Endothelial cell of umbilical vein (primary cell): ENCODE results near the gene CLBA1. TPM values are rescaled to one million over a fixed set of nuclear protein-coding genes. Genes with fewer than 3 reads are reported as not detected.
"Not testable (repeated sequence)": the region's sequence is repeated elsewhere in the genome, so short reads cannot be mapped to it uniquely, and the experiment has no call there.

Experiments used
- BruUV-seq: library from RNA; stranded (reverse); fragments of 400-500 nt; replicated peaks from 2 replicates; lab custom pipeline; 2021; lab: Mats Ljungman, UMichigan
- CTCF ChIA-PET: fragments of 300-600, 350-600 bp; sonication (Branson Sonifier 250); formaldehyde crosslinking; loops from one replicate; lab custom pipeline; 2021; ENCODE audit warnings: antibody characterized with exemption, inconsistent platforms; lab: Charles Lee
- POLR2A ChIA-PET: fragments of 300-600, 350-600 bp; sonication (Branson Sonifier 250); formaldehyde crosslinking; loops from one replicate; lab custom pipeline; 2021; ENCODE audit warnings: antibody characterized with exemption, inconsistent platforms; lab: Charles Lee
- DNase-seq: peaks from one replicate; pipeline ENCODE4 v3.0.0-alpha.2; 2011; ENCODE audit warnings: low read depth, low spot score
- FAIRE-seq: peaks from 2 replicates; lab custom pipeline; 2011; peaks lifted over from hg19 to GRCh38; lab: Jason Lieb, UNC
- H2AFZ ChIP-seq: 2 replicates; pipeline ENCODE4 v1.6.0; 2012; ENCODE audit warnings: low read depth, low read length, control low read depth, inconsistent platforms
- H3K27ac ChIP-seq: 2 replicates; pipeline ENCODE4 v1.5.1; 2011; ENCODE audit warnings: low read depth, mild to moderate bottlenecking, control low read depth, low read length, moderate library complexity; ENCODE audit not compliant: insufficient read depth
- H3K27me3 ChIP-seq, 2 experiments: 2 replicates each; pipeline versions ENCODE4 v1.6.0 to v1.6.1; 2011; ENCODE audit warnings: low read length in 2 of 2, mixed read lengths in 1 of 2; ENCODE audit not compliant: control insufficient read depth in 2 of 2, insufficient read depth in 2 of 2
- H3K36me3 ChIP-seq, 2 experiments: 2 replicates in 1 of 2; 3 replicates in 1 of 2; pipeline ENCODE4 v1.5.1; 2011; ENCODE audit warnings: low read length in 2 of 2, mild to moderate bottlenecking in 1 of 2, moderate library complexity in 1 of 2; ENCODE audit not compliant: control insufficient read depth in 2 of 2, insufficient read depth in 2 of 2; ENCODE audit errors: extremely low read depth in 1 of 2
- H3K4me1 ChIP-seq: 3 replicates; pipeline ENCODE4 v1.5.1; 2011; ENCODE audit warnings: mild to moderate bottlenecking, low read length; ENCODE audit not compliant: control insufficient read depth, insufficient read depth; ENCODE audit errors: extremely low read depth
- H3K4me2 ChIP-seq: 2 replicates; pipeline ENCODE4 v1.6.1; 2011; ENCODE audit warnings: low read length, control low read depth, mixed read lengths; ENCODE audit not compliant: insufficient read depth
- H3K4me3 ChIP-seq, 3 experiments: fragments of 200-600 bp in 1 of 3; sonication (generic), shearing (Covaris generic) in 1 of 3; replicated peaks in 1 of 3; 2 replicates each; pipeline ENCODE4 v1.5.1; 2011 to 2016; ENCODE audit warnings: control low read depth in 3 of 3, low read length in 3 of 3, mild to moderate bottlenecking in 2 of 3, inconsistent platforms in 1 of 3, low read depth in 1 of 3, moderate library complexity in 1 of 3; ENCODE audit not compliant: insufficient read depth in 1 of 3
- H3K79me2 ChIP-seq: 2 replicates; pipeline ENCODE4 v1.6.0; 2012; ENCODE audit warnings: low read length, inconsistent platforms; ENCODE audit not compliant: control insufficient read depth, insufficient read depth
- H3K9ac ChIP-seq: replicated peaks from 2 replicates; pipeline ENCODE3; 2011; ENCODE audit warnings: low read length, control low read depth; ENCODE audit not compliant: insufficient read depth; ENCODE audit errors: extremely low read depth
- H3K9me1 ChIP-seq: replicated peaks from 3 replicates; pipeline ENCODE4 v1.6.0; 2011; ENCODE audit warnings: mild to moderate bottlenecking, low read length; ENCODE audit not compliant: control insufficient read depth, insufficient read depth; ENCODE audit errors: extremely low read depth
- H3K9me3 ChIP-seq: replicated peaks from 2 replicates; pipeline ENCODE4 v1.5.1; 2012; ENCODE audit warnings: low read length, inconsistent platforms; ENCODE audit not compliant: control insufficient read depth, insufficient read depth
- H4K20me1 ChIP-seq: replicated peaks from 2 replicates; pipeline ENCODE3; 2011; ENCODE audit warnings: mild to moderate bottlenecking, low read length; ENCODE audit not compliant: control insufficient read depth, insufficient read depth; ENCODE audit errors: extremely low read depth
- EZH2 ChIP-seq: IDR thresholded peaks from 2 replicates; pipeline ENCODE4 v1.6.1; 2012; ENCODE audit warnings: borderline replicate concordance, low read depth, mild to moderate bottlenecking, moderate library complexity, low read length, inconsistent platforms; ENCODE audit not compliant: severe bottlenecking
- FOS ChIP-seq: IDR thresholded peaks from 2 replicates; pipeline ENCODE4 v1.6.1; 2011; ENCODE audit warnings: mild to moderate bottlenecking, low read length, moderate library complexity, borderline replicate concordance; ENCODE audit not compliant: insufficient read depth
- GATA2 ChIP-seq: IDR thresholded peaks from 2 replicates; pipeline ENCODE4 v1.7.0; 2011; ENCODE audit warnings: low read depth, mild to moderate bottlenecking, moderate library complexity, mixed read lengths, low read length; ENCODE audit not compliant: insufficient read length, insufficient read depth
- JUN ChIP-seq: IDR thresholded peaks from 2 replicates; pipeline ENCODE4 v1.6.1; 2011; ENCODE audit warnings: borderline replicate concordance, low read depth; ENCODE audit not compliant: insufficient read length, insufficient read depth
- MAX ChIP-seq: IDR thresholded peaks from 2 replicates; pipeline ENCODE4 v1.6.1; 2011; ENCODE audit not compliant: insufficient read depth, insufficient read length
- MYC ChIP-seq: IDR thresholded peaks from one replicate; pipeline ENCODE4 v1.6.1; 2011; ENCODE audit warnings: mild to moderate bottlenecking, low read depth, low read length
- POLR2A ChIP-seq: IDR thresholded peaks from 2 replicates; pipeline ENCODE4 v1.6.1; 2012; ENCODE audit warnings: low read depth, mild to moderate bottlenecking, control low read depth, low read length
- POLR2AphosphoS5 ChIP-seq: IDR thresholded peaks from 2 replicates; pipeline ENCODE4 v1.6.1; 2012; ENCODE audit warnings: low read depth, mild to moderate bottlenecking, control low read depth, low read length, moderate library complexity; ENCODE audit not compliant: insufficient read depth
- dilution Hi-C: fragments of 300-500 bp; cut with MboI; formaldehyde crosslinking; loops from one replicate; pipeline ENCODE4 v1.15.0; 2019; ENCODE audit warnings: low sequenced_read_pairs; ENCODE audit not compliant: extremely low pct_ligation_motif_present
- intact Hi-C: fragments of 100-400 bp; cut with micrococcal nuclease; formaldehyde crosslinking; loops from one replicate; pipeline ENCODE4 v1.10.0; 2022
- polyA plus RNA-seq, 4 experiments: library from polyadenylated mRNA; depleted of rRNA in 3 of 4; stranded (reverse) in 3 of 4; unstranded in 1 of 4; fragments of >200 nt; gene quantifications; 2 replicates each; pipeline versions ENCODE4 v1.2.1 to v1.2.3, GENCODE V29; 2011 to 2012; ENCODE audit warnings: missing spikeins in 1 of 4
- total RNA-seq: library from RNA; stranded (reverse); gene quantifications from 2 replicates; pipeline ENCODE4 v1.2.3, GENCODE V29; 2021
- TF ChIP-seq, protein P1 (sequence below), 2 donors: IDR thresholded peaks; 1 replicate in 1 of 2; 2 replicates in 1 of 2; pipeline ENCODE4 v1.5.1; 2011; ENCODE audit warnings: low read length in 2 of 2, mild to moderate bottlenecking in 2 of 2, moderate library complexity in 2 of 2, control low read depth in 1 of 2, inconsistent platforms in 1 of 2, low read depth in 1 of 2; ENCODE audit not compliant: insufficient read depth in 1 of 2; ENCODE audit errors: extremely low read depth in 1 of 2

The CLBA1 gene
- total and polyA plus RNA-seq, 2 donors (not counting 3 experiments of a cell fraction or from before 2014, with no cell fraction given) = 5.2 to 5.3 TPM

DNA sequence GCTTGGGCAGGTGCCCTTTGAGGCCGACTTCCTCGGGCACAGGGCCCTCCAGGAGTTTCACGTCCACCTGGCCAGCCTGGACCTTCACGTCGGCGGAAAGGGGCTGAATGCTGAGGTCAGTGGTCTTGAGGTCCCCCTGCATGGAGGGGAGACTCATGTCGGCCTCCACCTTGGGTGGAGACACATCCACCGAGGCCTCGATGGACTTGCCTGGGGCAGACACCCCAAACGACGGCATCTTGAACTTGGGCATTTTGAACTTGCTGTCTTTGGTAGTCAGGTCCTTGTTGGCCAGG, 36.9 kb upstream of the CLBA1 start:
- H3K9me1 ChIP-seq = no peaks in the 10 kb centered on the region
- H4K20me1 ChIP-seq = no peaks in the 10 kb centered on the region
- H3K9ac ChIP-seq = no peak overlapping the region
- CTCF ChIA-PET = no interaction called here
- H3K79me2 ChIP-seq = no peaks in the 10 kb centered on the region
- no peak overlapping the region for H3K4me2 ChIP-seq
- H3K4me3 ChIP-seq = no peak overlapping the region
- TF ChIP-seq MYC (no peak), FOS (no peak), MAX (no peak), EZH2 (no peak), GATA2 (no peak), POLR2A (no peak), POLR2AphosphoS5 (no peak), JUN (no peak)
- TF ChIP-seq, protein P1, sequence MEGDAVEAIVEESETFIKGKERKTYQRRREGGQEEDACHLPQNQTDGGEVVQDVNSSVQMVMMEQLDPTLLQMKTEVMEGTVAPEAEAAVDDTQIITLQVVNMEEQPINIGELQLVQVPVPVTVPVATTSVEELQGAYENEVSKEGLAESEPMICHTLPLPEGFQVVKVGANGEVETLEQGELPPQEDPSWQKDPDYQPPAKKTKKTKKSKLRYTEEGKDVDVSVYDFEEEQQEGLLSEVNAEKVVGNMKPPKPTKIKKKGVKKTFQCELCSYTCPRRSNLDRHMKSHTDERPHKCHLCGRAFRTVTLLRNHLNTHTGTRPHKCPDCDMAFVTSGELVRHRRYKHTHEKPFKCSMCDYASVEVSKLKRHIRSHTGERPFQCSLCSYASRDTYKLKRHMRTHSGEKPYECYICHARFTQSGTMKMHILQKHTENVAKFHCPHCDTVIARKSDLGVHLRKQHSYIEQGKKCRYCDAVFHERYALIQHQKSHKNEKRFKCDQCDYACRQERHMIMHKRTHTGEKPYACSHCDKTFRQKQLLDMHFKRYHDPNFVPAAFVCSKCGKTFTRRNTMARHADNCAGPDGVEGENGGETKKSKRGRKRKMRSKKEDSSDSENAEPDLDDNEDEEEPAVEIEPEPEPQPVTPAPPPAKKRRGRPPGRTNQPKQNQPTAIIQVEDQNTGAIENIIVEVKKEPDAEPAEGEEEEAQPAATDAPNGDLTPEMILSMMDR (IDR thresholded peaks at IDR 0.05; ENCODE audit: extremely low read depth in 1 of 2, insufficient read depth in 1 of 2, low read depth in 1 of 2, low read length in 2 of 2) = no peak
- no peaks in the 10 kb centered on the region for H3K4me1 ChIP-seq
- no peak for FAIRE-seq
- no peak overlapping the region for H3K27ac ChIP-seq
- dilution Hi-C loops (no loop called here), intact Hi-C loops (no loop called here)
- no peaks in the 10 kb centered on the region for H3K27me3 ChIP-seq
- POLR2A ChIA-PET = no interaction called here
- no peaks in the 10 kb centered on the region for H3K9me3 ChIP-seq
- peaks cover 0 to 9% of the 10 kb centered on the region in 2 experiments for H3K36me3 ChIP-seq
- no peak overlapping the region for H2AFZ ChIP-seq
- BruUV-seq = no TSS peak
- no peak for DNase-seq

- H3K9me3 ChIP-seq, CTCF ChIA-PET, H3K27ac ChIP-seq, H4K20me1 ChIP-seq, H3K79me2 ChIP-seq, H3K4me3 ChIP-seq, BruUV-seq, H3K27me3 ChIP-seq, intact Hi-C loops, H3K4me2 ChIP-seq, POLR2A ChIA-PET, H3K9me1 ChIP-seq, H2AFZ ChIP-seq, FAIRE-seq, DNase-seq, dilution Hi-C loops, H3K4me1 ChIP-seq, H3K9ac ChIP-seq: not testable (repeated sequence)
- peaks cover 0 to 16% of the 10 kb centered on the region in 2 experiments for H3K36me3 ChIP-seq
Observed at GRCh38 chr14:104949406-104949955, 36.1 kb upstream of the CLBA1 start.
